Fibroblast of mammary gland (primary cell): ENCODE results near the gene MESD.

Source experiments
- DNase-seq: peaks from one replicate; pipeline ENCODE4 v3.0.0-alpha.2; 2010; ENCODE audit warnings: low read depth
- H3K4me3 ChIP-seq: 2 replicates; pipeline ENCODE4 v1.5.1; 2011; ENCODE audit warnings: low read depth, mild to moderate bottlenecking, low read length, moderate library complexity; ENCODE audit not compliant: control insufficient read depth
- TF ChIP-seq, protein P1 (sequence below): conservative IDR thresholded peaks from 2 replicates; pipeline ENCODE4 v1.5.1; 2011; ENCODE audit warnings: low read depth, low read length, inconsistent platforms; ENCODE audit not compliant: control insufficient read depth, insufficient read depth

The MESD gene

DNA sequence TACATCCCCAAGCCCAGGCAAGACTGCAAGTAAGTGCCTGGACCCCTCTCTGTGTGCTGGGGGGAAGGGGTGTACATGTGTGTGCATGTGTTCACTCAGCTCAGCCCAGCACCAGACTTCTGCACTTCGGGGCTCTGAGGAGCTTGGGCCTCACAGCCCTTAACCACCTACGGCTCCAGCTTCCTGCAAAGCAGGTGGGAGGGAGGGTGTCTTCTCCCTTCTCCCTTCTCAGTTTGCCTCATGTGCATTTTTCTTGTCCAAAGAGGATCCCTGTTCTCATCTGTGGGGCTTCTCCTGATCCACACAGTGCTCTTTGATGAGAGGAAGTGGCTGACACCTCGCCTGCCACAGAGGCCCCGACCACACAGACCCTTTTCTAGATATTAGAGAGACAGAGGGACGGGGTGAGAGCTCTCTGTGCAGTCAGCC is 69.3 kb downstream of the MESD start:
- no peak for DNase-seq
- H3K4me3 ChIP-seq = no peak overlapping the region
- TF ChIP-seq, protein P1, sequence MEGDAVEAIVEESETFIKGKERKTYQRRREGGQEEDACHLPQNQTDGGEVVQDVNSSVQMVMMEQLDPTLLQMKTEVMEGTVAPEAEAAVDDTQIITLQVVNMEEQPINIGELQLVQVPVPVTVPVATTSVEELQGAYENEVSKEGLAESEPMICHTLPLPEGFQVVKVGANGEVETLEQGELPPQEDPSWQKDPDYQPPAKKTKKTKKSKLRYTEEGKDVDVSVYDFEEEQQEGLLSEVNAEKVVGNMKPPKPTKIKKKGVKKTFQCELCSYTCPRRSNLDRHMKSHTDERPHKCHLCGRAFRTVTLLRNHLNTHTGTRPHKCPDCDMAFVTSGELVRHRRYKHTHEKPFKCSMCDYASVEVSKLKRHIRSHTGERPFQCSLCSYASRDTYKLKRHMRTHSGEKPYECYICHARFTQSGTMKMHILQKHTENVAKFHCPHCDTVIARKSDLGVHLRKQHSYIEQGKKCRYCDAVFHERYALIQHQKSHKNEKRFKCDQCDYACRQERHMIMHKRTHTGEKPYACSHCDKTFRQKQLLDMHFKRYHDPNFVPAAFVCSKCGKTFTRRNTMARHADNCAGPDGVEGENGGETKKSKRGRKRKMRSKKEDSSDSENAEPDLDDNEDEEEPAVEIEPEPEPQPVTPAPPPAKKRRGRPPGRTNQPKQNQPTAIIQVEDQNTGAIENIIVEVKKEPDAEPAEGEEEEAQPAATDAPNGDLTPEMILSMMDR = no peak

DNA sequence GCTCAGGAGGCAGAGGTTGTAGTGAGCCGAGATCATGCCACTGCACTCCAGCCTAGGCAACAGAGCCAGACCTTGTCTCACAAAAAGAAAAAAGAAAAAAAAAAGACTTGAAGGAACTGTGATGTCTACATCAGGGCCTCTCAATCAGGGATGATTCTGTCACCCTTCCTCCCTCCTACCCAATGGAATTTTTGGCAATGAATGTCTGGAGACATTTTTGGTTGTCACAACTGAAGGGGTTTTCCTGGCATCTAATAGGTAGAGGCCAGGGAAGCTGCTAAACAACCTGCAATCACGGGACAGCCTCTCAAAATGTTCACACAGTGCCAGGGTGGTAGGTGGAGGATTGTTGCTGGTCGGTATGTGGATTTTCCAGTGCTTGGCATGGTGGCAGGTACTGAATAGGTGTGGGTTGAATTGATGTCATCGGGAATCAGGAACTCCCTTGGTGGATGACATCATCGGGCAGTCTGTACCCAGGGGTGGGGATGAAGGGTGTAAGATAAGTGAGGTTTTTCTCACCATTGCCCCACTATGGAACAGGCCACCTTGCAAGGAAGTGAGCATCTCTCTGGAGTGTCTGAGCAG is 71.3 kb downstream of the MESD start:
- no peak overlapping the region for H3K4me3 ChIP-seq
- DNase-seq = no peak
- TF ChIP-seq, protein P1 = no peak

GRCh38 chr15:80916056-80916455 is 73.6 kb downstream of the MESD start:
- H3K4me3 ChIP-seq = no peak overlapping the region
- TF ChIP-seq, protein P1 = no peak
- no peak for DNase-seq

GRCh38 chr15:80915472-80915871 is 74.1 kb downstream of the MESD start:
- no peak overlapping the region for H3K4me3 ChIP-seq
- DNase-seq = no peak
- TF ChIP-seq, protein P1 = no peak

GRCh38 chr15:80913541-80913940 is 76.1 kb downstream of the MESD start:
- no peak for DNase-seq
- no peak overlapping the region for H3K4me3 ChIP-seq
- TF ChIP-seq, protein P1 = no peak

DNA sequence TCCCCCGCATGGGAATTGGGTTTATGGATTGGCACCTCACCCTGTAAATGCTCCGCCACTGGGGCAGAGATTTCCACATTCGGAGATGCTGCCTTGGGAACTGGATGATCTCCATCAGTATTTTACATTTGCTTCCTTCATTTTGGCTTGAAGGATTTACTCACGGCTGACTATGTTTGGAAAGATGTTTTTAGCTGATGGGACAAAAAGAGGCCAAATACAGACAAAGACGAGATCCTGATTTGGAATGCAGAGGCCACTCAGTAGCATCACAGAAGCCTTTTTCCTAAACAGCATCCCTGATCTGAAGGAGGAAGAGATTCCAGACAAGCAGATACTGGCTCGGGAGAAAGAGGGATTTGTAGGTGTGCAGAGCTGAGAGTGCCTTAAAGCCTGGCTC is 76.9 kb downstream of the MESD start:
- H3K4me3 ChIP-seq = no peak overlapping the region
- TF ChIP-seq, protein P1 = no peak

DNA sequence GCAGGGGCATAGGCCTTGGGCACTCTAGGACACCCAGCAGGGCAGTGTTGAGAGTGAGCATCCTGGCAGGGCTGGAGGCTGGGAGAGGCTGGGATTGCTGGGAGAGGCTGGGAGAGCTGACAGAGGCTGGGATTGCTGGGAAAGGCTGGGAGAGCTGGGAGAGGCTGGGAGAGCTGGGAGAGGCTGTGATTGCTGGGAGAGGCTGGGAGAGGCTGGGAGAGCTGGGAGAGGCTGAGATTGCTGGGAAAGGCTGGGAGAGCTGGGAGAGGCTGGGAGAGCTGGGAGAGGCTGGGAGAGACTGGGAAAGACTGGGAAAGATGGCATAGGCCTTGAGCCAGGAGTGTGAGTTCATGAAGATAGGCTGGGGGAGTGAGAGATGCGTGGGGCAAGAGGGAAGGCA is 77.8 kb downstream of the MESD start:
- TF ChIP-seq, protein P1 = no peak
- DNase-seq = no peak

More for the DNA sequence above, 76.9 kb downstream of the MESD start:
- no peak for DNase-seq

More for the DNA sequence above, 77.8 kb downstream of the MESD start:
- no peak overlapping the region for H3K4me3 ChIP-seq
